Liver (tissue), 9 donors: Measurements from ENCODE around the gene NXPE1. TPM values are rescaled to one million over a fixed set of nuclear protein-coding genes. Genes with fewer than 3 reads are reported as not detected.

ENCODE experiments used
- DNase-seq: peaks from one replicate; pipeline ENCODE4 v3.0.0-alpha.2; 2017; ENCODE audit warnings: low spot score
- H3K27ac ChIP-seq, 2 donors: one replicate each; pipeline ENCODE4 v1.7.0; 2013; ENCODE audit warnings: inconsistent platforms in 2 of 2, low read length in 2 of 2, control low read depth in 1 of 2, low read depth in 1 of 2, mild to moderate bottlenecking in 1 of 2
- H3K27me3 ChIP-seq, 4 donors: one replicate each; pipeline versions ENCODE4 v1.6.1 to v1.7.0; 2013; ENCODE audit warnings: low read length in 3 of 4, inconsistent platforms in 1 of 4, mild to moderate bottlenecking in 1 of 4, moderate library complexity in 1 of 4; ENCODE audit not compliant: control insufficient read depth in 4 of 4, insufficient read depth in 4 of 4
- H3K36me3 ChIP-seq, 4 donors: one replicate each; pipeline versions ENCODE4 v1.6.1 to v1.7.0; 2013; ENCODE audit warnings: low read length in 3 of 4, mild to moderate bottlenecking in 3 of 4, low read depth in 1 of 4, moderate library complexity in 1 of 4; ENCODE audit not compliant: control insufficient read depth in 4 of 4, insufficient read depth in 3 of 4
- H3K4me1 ChIP-seq, 4 donors: one replicate each; pipeline versions ENCODE4 v1.6.1 to v1.7.0; 2013; ENCODE audit warnings: low read length in 3 of 4, mild to moderate bottlenecking in 3 of 4, moderate library complexity in 1 of 4; ENCODE audit not compliant: control insufficient read depth in 4 of 4, insufficient read depth in 4 of 4
- H3K4me3 ChIP-seq, 3 donors: one replicate each; pipeline versions ENCODE4 v1.6.1 to v1.7.0; 2013; ENCODE audit warnings: low read length in 3 of 3, control low read depth in 1 of 3, low read depth in 1 of 3, mild to moderate bottlenecking in 1 of 3
- H3K9ac ChIP-seq, 2 donors: one replicate each; pipeline ENCODE4 v1.7.0; 2013; ENCODE audit warnings: low read length in 2 of 2, mild to moderate bottlenecking in 2 of 2, moderate library complexity in 2 of 2, control low read depth in 1 of 2, low read depth in 1 of 2
- H3K9me3 ChIP-seq, 4 donors: one replicate each; pipeline versions ENCODE4 v1.6.1 to v1.7.0; 2013; ENCODE audit warnings: low read length in 3 of 4; ENCODE audit not compliant: control insufficient read depth in 4 of 4
- ATF3 ChIP-seq: IDR thresholded peaks from 2 replicates; pipeline ENCODE4 v1.6.1; 2016; ENCODE audit warnings: antibody characterized with exemption
- CTCF ChIP-seq: fragments of 150-350 bp; IDR thresholded peaks from 2 replicates; pipeline ENCODE4 v1.5.1; 2017; ENCODE audit warnings: improper control_type of control experiment, low read depth, low read length; ENCODE audit not compliant: missing input control
- EGR1 ChIP-seq, 2 donors: IDR thresholded peaks; 2 replicates each; pipeline ENCODE4 v1.6.1; 2016 to 2018; ENCODE audit warnings: antibody characterized with exemption in 2 of 2, low read depth in 2 of 2
- FOXA1 ChIP-seq: IDR thresholded peaks from 2 replicates; pipeline ENCODE4 v1.6.1; 2016; ENCODE audit warnings: antibody characterized with exemption
- FOXA2 ChIP-seq: IDR thresholded peaks from 2 replicates; pipeline ENCODE4 v1.6.1; 2016; ENCODE audit warnings: antibody characterized with exemption
- GABPA ChIP-seq, 2 donors: IDR thresholded peaks in 1 of 2; conservative IDR thresholded peaks in 1 of 2; 2 replicates each; pipeline ENCODE4 v1.6.1; 2016; ENCODE audit warnings: antibody characterized with exemption in 2 of 2, mild to moderate bottlenecking in 1 of 2, moderate library complexity in 1 of 2
- HNF4A ChIP-seq, 2 donors: conservative IDR thresholded peaks; 2 replicates each; pipeline ENCODE4 v1.6.1; 2016; ENCODE audit warnings: antibody characterized with exemption in 2 of 2, mild to moderate bottlenecking in 2 of 2
- HNF4G ChIP-seq: IDR thresholded peaks from 2 replicates; pipeline ENCODE4 v1.6.1; 2016; ENCODE audit warnings: antibody characterized with exemption
- JUND ChIP-seq, 2 donors: IDR thresholded peaks; 2 replicates each; pipeline ENCODE4 v1.6.1; 2016; ENCODE audit warnings: antibody characterized with exemption in 2 of 2
- MAX ChIP-seq: IDR thresholded peaks from 2 replicates; pipeline ENCODE4 v1.6.1; 2016; ENCODE audit warnings: antibody characterized with exemption
- NR2F2 ChIP-seq: IDR thresholded peaks from 2 replicates; pipeline ENCODE4 v1.6.1; 2016; ENCODE audit warnings: antibody characterized with exemption
- REST ChIP-seq: IDR thresholded peaks from 2 replicates; pipeline ENCODE4 v1.6.1; 2016; ENCODE audit warnings: antibody characterized with exemption, mild to moderate bottlenecking
- RXRA ChIP-seq, 2 donors: IDR thresholded peaks; 2 replicates each; pipeline ENCODE4 v1.6.1; 2017 to 2018; ENCODE audit warnings: antibody characterized with exemption in 2 of 2, mild to moderate bottlenecking in 1 of 2
- SP1 ChIP-seq: IDR thresholded peaks from 2 replicates; pipeline ENCODE4 v1.6.1; 2018; ENCODE audit warnings: antibody characterized with exemption, mild to moderate bottlenecking
- TAF1 ChIP-seq: conservative IDR thresholded peaks from 2 replicates; pipeline ENCODE4 v1.6.1; 2016; ENCODE audit warnings: antibody characterized with exemption, mild to moderate bottlenecking
- YY1 ChIP-seq: IDR thresholded peaks from 2 replicates; pipeline ENCODE4 v1.6.1; 2016; ENCODE audit warnings: antibody characterized with exemption, mild to moderate bottlenecking
- WGBS: extraction: QIAGEN DNeasy Blood & Tissue Kit; methylation state at CpG from one replicate; pipeline ENCODE4 v1.1.7; 2013; 5-methylcytosine and 5-hydroxymethylcytosine counted together
- polyA plus RNA-seq, 2 donors: library from polyadenylated mRNA; stranded (reverse) in 1 of 2; unstranded in 1 of 2; fragments of 200-250 nt in 1 of 2; fragments of >200 nt in 1 of 2; fragmentation: Nextera tagmentation in 1 of 2; extraction: Ambion mirVana in 1 of 2; gene quantifications; one replicate each; pipeline versions ENCODE4 v1.2.1 to v1.2.3, GENCODE V29; 2013 to 2015
- total RNA-seq, 2 donors: library from RNA; depleted of rRNA; stranded (reverse); fragments of >200 nt; gene quantifications; one replicate each; pipeline ENCODE4 v1.2.3, GENCODE V29; 2014
- TF ChIP-seq, protein P1 (sequence below): IDR thresholded peaks from 2 replicates; pipeline ENCODE4 v1.6.1; 2016; ENCODE audit warnings: antibody characterized with exemption
- donor health status: healthy.
- donor health status: healthy.
- donor health status: healthy.
- donor health status: healthy.
- donor health status: healthy.

The NXPE1 gene
- total and polyA plus RNA-seq, 4 donors: not detected

DNA sequence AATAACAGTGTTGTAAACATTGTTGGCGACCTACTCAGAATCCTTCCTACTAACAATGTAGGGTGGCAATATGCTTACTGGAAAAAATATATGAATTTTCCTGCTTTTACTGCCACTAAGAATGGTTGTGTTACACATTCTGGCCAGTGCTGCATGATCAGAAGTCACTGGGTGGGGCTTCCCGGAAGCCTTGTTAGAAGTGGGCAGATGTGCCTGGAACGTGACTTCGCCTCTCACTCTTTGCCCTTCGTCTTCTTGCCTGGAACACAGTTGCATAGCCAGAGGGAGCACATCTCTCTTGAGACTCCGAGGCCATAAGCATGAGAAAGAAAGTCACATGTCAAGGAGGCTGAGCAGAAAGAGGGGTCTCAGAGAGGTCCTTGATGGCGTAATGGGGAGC, 48.6 kb downstream of the NXPE1 start:
- Histone ChIP-seq H3K4me1 (no peaks in the 10 kb centered on the region), H3K27me3 (peaks cover 0 to 4% (median 0%) of the 10 kb centered on the region in 4 donors), H3K4me3 (no peak overlapping the region), H3K27ac (no peak overlapping the region), H3K9me3 (peaks cover 0 to 3% (median 0%) of the 10 kb centered on the region in 4 donors), H3K36me3 (no peaks in the 10 kb centered on the region), H3K9ac (no peak overlapping the region)
- DNase-seq: no peak
- TF ChIP-seq REST: no peak
- TF ChIP-seq NR2F2: no peak
- no peak for TF ChIP-seq EGR1 (IDR thresholded peaks at IDR 0.05; ENCODE audit: low read depth in 2 of 2)
- no peak for TF ChIP-seq FOXA1
- no peak for TF ChIP-seq YY1
- no peak for TF ChIP-seq SP1
- no peak for TF ChIP-seq GABPA (IDR thresholded peaks at IDR 0.05 in 1 of 2, conservative IDR thresholded peaks at IDR 0.05 in 1 of 2)
- no peak for TF ChIP-seq HNF4G
- TF ChIP-seq HNF4A (conservative IDR thresholded peaks at IDR 0.05): no peak
- TF ChIP-seq RXRA (IDR thresholded peaks at IDR 0.05): no peak
- no peak for TF ChIP-seq FOXA2
- no peak for TF ChIP-seq ATF3
- no peak for TF ChIP-seq MAX
- no peak for TF ChIP-seq JUND (IDR thresholded peaks at IDR 0.05)
- TF ChIP-seq TAF1: no peak
- 88% methylated on average over 7 of the region's 7 CpGs for WGBS

GRCh38 chr11:114501901-114502300, 57.8 kb downstream of the NXPE1 start:
- H3K27me3 ChIP-seq: no peaks in the 10 kb centered on the region
- no peaks in the 10 kb centered on the region for H3K4me1 ChIP-seq
- WGBS: 68% methylated on average over 1 of the region's 1 CpG
- H3K9me3 ChIP-seq: no peaks in the 10 kb centered on the region
- no peak for DNase-seq
- H3K27ac ChIP-seq: no peak overlapping the region
- H3K4me3 ChIP-seq: no peak overlapping the region
- TF ChIP-seq ATF3: no peak
- no peak for TF ChIP-seq TAF1
- TF ChIP-seq HNF4G: no peak
- no peak overlapping the region for H3K9ac ChIP-seq
- H3K36me3 ChIP-seq: no peaks in the 10 kb centered on the region

GRCh38 chr11:114499756-114500155, 59.9 kb downstream of the NXPE1 start:
- H3K4me3 ChIP-seq: no peak overlapping the region
- H3K4me1 ChIP-seq: no peaks in the 10 kb centered on the region
- no peak overlapping the region for H3K27ac ChIP-seq
- H3K9ac ChIP-seq: no peak overlapping the region
- H3K27me3 ChIP-seq: no peaks in the 10 kb centered on the region
- H3K36me3 ChIP-seq: no peaks in the 10 kb centered on the region
- no peak for DNase-seq
- H3K9me3 ChIP-seq: no peaks in the 10 kb centered on the region
- no peak for TF ChIP-seq HNF4G
- no peak for TF ChIP-seq RXRA (IDR thresholded peaks at IDR 0.05)
- TF ChIP-seq CTCF: no peak
- TF ChIP-seq TAF1: no peak
- TF ChIP-seq FOXA1: no peak
- no peak for TF ChIP-seq FOXA2
- TF ChIP-seq HNF4A (conservative IDR thresholded peaks at IDR 0.05): no peak
- TF ChIP-seq, protein P1, sequence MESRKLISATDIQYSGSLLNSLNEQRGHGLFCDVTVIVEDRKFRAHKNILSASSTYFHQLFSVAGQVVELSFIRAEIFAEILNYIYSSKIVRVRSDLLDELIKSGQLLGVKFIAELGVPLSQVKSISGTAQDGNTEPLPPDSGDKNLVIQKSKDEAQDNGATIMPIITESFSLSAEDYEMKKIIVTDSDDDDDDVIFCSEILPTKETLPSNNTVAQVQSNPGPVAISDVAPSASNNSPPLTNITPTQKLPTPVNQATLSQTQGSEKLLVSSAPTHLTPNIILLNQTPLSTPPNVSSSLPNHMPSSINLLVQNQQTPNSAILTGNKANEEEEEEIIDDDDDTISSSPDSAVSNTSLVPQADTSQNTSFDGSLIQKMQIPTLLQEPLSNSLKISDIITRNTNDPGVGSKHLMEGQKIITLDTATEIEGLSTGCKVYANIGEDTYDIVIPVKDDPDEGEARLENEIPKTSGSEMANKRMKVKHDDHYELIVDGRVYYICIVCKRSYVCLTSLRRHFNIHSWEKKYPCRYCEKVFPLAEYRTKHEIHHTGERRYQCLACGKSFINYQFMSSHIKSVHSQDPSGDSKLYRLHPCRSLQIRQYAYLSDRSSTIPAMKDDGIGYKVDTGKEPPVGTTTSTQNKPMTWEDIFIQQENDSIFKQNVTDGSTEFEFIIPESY: no peak
- no peak for TF ChIP-seq MAX
- no peak for TF ChIP-seq SP1
